ENCODE results near the gene ATP11A.

Gene ATP11A

DNA sequence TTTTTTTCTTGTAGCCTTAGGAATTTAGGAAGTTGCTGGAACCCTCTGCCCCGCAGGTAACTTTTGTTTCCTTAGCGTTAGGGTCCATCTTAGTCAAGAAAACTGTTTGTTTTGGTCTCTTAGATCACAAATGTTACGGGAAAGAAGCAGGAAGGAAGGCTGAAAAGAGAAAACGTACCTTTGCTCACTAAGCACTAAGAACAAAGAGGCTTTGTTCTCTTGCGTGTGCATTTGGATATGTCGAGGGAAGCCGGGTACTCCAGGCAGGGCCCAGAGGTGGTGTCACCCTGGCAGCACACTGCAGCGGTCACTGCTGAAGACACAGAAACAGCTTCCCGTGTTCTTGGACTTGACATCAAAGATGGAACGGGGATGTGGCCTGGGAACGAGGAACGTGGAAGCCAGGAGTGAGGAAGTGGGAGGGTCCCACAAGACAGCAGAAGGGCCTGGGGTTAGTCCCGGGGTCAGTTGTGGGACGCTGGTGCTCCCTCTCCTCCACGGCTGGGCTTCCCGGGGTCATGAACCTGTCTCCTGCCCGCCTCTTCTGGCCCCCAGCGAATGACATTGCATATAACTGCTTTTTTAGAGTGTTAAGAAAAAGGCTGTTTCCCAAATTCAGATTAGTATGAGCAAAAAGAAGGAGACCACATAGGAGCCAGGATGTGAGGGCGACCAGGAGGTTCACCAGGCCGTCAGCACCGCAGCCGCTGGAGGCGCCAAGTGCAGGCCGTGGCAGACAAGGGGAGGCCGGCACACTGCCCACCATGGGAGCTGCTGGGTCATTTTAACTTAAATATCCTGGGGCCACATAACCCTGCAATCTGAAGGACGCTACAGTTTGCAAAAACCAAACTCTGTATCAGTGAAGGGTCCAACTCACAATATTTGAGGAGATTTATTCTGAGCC is 31.6 kb downstream of the ATP11A start:
- in situ Hi-C loops (cut with MboI; ENCODE audit: low sequenced_read_pairs) = no loop called here

GRCh38 chr13:112722433-112723263 is 32.8 kb downstream of the ATP11A start:
- in situ Hi-C loops (cut with MboI; ENCODE audit: low sequenced_read_pairs) = no loop called here

GRCh38 chr13:112723771-112724170 is 33.9 kb downstream of the ATP11A start:
- in situ Hi-C loops (cut with MboI; ENCODE audit: low sequenced_read_pairs) = no loop called here

DNA sequence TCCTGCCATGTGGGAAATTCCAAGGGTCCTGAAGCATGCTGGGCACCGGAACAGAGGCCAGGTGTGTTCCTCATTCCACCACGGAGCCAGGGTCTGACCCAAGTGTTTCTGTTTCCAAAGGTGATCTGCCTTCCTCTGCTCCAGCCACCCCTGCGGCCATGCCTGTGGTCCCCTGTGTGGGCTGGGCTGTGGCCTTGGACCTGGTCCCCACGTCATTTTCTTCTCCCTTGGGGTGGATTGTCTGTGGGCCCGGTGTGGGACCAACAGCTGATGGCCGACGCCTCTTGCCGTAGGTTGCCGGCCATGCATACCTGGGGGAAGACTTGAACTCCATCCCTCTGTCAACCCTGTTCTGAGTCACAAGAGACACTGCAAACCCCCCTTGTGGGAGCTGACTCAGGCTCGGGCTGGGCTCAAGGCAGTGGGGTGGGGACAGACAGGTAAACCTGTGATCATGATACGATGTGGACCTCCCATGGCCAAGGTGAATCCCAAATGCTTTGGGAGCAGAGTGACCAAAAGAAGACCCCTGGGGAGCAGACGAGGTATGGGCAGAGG is 35.0 kb downstream of the ATP11A start:
- in situ Hi-C loops (cut with MboI; ENCODE audit: low sequenced_read_pairs) = no loop called here

DNA sequence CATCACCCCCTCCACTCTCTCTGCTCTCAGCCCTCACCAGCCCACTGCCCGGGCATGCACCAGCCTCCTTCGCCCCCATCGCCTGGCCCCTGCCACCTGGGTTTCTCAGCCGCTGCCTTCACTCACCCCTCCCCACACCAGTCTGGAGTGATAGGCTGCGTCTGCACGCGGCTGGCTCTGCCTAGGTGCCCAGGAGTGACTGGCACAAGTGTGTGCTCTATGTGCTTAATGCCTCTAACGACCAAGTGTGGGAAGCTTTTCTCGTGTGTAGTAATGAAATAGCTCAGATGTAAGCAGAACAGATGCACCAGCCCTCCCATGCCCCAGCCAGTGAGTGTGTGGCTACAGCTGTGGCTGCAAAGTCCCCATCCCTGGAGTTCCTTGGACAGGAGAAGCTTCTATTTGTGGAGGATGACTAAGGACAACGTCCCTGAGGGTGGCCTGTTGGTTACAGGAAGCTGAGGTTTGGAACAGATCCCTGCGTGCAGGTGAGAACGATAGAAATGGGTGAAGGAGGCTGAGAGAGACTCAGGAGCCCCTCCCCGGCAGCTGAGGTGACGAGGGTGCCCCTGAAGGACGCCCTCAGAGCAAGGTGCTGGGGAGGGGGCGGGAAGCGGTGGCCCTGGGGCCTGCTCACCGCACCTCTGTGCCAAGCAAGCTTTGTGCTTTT is 35.6 kb downstream of the ATP11A start:
- in situ Hi-C loops (cut with MboI; ENCODE audit: low sequenced_read_pairs) = no loop called here

GRCh38 chr13:112726016-112726767 is 36.4 kb downstream of the ATP11A start:
- in situ Hi-C loops (cut with MboI; ENCODE audit: low sequenced_read_pairs) = no loop called here

DNA sequence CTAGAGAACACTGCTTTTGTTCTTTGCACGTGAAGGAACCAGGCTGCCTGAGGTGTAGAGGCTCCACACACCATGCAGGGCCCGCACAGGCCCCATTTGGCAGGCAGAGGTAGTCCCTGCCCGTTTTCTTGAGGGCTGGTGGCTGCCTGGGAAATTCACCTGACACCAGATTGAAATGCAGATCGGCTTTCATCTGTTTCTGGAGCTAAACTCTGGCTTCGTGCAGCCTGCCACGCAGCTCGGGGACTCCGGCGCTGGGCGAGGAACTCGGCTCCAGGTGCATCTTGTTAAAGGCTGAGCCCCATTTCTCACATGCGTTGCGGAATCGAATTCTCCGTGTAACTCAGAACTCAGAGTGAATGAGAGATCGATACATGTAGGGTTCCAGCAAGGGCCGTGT is 37.7 kb downstream of the ATP11A start:
- in situ Hi-C loops (cut with MboI; ENCODE audit: low sequenced_read_pairs) = no loop called here

DNA sequence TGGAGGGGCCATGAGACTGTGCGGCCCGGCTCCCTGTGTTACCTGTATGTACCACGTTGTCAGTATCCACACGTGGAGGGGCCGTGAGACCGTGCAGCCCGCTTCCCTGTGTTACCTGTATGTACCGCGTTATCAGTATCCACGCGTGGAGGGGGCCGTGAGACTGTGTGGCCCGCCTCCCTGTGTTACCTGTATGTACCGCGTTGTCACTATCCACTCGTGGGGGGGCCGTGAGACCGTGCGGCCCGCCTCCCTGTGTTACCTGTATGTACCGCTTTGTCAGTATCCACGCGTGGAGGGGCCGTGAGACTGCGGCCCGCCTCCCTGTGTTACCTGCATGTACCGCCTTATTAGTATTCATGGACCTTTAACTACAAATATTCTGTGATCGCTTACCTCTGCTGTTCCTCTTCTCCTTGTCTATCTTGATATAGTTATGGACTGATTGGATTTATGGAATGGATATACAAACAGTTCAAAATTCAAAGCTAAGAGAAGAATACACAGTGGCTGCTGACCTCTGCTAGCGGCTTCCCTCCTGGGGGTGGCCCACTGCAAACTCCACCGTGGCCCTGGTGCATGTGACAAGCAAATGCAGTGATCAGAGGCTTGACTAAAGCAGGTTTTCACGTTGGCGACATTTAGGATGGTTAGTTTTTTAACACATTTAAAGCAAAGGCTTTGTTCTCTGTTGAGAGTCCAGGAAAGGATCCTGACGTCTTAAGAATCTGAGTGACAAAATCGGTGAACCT is 38.7 kb downstream of the ATP11A start:
- in situ Hi-C loops (cut with MboI; ENCODE audit: low sequenced_read_pairs) = no loop called here

GRCh38 chr13:112729408-112729807 is 39.6 kb downstream of the ATP11A start:
- in situ Hi-C loops (cut with MboI; ENCODE audit: low sequenced_read_pairs) = no loop called here

GRCh38 chr13:112730157-112730671 is 40.4 kb downstream of the ATP11A start:
- in situ Hi-C loops (cut with MboI; ENCODE audit: low sequenced_read_pairs) = no loop called here

GRCh38 chr13:112731667-112732616 is 42.1 kb downstream of the ATP11A start:
- in situ Hi-C loops (cut with MboI; ENCODE audit: low sequenced_read_pairs) = no loop called here

GRCh38 chr13:112732679-112733078 is 42.8 kb downstream of the ATP11A start:
- in situ Hi-C loops (cut with MboI; ENCODE audit: low sequenced_read_pairs) = no loop called here

- in situ Hi-C loops (cut with MboI; ENCODE audit: low sequenced_read_pairs) = no loop called here
These were observed 43.3 kb downstream of the ATP11A start for GRCh38 chr13:112733112-112733511.

DNA sequence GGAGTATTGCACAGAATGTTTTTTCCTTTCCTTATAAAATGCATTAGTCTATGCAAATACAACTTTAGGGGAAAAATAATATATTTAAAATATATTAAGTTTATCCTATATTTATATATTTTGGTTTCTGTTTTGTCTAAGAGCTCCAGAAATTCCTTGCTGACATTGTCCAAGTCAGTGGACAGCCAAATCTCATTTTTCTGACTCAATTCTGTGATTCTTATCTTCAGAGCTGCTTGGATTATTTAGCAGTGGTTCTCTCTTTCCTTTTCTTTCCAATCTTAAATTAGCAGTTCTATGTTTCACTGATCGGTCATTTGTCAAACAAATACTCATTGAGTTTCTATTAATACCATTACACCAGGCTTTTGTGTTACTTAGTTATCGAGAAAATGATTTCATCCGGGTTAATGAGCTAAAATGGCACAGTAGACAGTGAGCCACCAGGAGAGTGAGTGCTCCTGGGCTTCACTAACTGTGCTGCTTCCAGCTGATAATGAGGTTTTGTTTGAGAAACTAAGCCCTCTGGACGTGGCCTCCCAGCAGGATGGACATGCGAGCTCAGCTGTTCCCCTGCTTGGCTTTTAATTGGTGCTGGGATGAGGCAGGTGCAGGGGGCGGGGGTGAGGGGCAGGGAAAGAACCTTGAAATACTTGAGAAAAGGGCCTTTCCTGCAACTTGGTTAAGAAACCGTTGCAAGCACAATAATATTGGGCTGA is 44.0 kb downstream of the ATP11A start:
- in situ Hi-C loops (cut with MboI; ENCODE audit: low sequenced_read_pairs) = no loop called here

DNA sequence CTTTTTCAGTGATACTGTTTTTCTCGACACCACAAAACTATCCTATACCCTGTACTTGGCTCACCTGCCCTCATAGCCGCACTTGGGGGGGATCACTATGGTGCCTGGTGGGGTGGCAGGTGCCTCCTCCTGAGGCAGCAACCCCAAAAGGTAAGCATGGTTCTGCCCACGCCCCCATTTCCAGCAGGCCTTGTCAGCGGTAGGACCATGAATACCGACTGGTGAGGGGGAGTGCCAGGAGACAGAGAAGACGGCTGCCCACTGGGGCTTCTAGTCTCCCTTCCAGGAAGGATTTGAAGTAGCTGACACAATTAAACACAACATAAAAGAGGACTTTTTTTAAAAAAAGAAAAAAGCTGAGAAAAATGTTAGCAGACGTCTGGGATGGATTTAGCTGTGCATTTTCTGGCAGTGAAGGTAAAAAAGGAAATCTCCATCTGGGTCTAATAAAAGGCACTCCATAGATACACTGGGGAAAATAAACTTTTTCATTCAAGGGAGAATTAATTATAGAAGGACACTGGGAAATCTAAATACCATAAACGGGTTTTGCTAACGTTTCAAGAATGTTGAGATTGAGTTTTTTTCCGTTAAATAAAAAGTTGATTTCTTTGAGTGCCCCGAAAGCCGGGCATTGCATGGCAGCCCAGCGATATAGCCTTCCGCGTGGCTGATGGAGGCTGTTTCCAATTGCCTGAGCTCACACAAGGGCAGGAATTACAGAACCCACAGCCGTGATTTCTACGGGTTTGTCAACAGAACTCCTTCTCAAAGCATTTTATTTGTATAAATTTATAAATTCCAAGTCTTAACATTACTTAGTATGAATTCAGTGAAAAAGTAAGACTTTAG is 45.1 kb downstream of the ATP11A start:
- in situ Hi-C loops (cut with MboI; ENCODE audit: low sequenced_read_pairs) = no loop called here

DNA sequence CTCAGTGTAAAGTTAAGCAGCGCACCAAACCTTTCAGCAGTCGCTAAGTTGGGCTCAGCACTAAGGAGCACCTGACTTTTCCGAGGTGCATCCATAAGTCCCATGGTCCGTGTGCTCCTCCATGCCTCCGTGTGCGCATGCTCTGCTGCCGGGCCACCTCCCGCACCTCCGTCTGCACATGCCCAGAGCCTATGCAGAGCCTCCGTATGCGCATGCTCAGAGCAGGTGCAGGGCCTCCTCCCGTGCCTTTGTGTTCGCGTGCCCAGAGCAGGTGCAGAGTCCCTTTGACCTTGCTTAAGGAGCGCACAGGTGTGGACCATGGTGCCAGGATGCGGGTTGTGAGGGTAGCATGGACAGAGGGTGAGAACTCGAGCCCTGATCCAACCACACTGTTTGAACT is 46.0 kb downstream of the ATP11A start:
- in situ Hi-C loops (cut with MboI; ENCODE audit: low sequenced_read_pairs) = no loop called here

GRCh38 chr13:112737294-112737693 is 47.5 kb downstream of the ATP11A start:
- in situ Hi-C loops (cut with MboI; ENCODE audit: low sequenced_read_pairs) = no loop called here
